SK-N-MC (cell line): ENCODE data around the gene ZNF569.

Experiments
- DNase-seq: peaks from one replicate; pipeline ENCODE4 v3.0.0-alpha.2; 2011; ENCODE audit warnings: low read depth, low spot score
- H3K27ac ChIP-seq: fragments of 200-600 bp; sonication (generic); 2 replicates; pipeline ENCODE4 v1.5.1; 2016; ENCODE audit warnings: mixed run types
- H3K36me3 ChIP-seq: fragments of 200-600 bp; sonication (generic); 2 replicates; pipeline ENCODE4 v1.6.1; 2017; ENCODE audit warnings: antibody characterized with exemption, low read length, mixed read lengths; ENCODE audit not compliant: insufficient read depth
- H3K4me3 ChIP-seq: fragments of 200-600 bp; sonication (generic); 2 replicates; pipeline ENCODE4 v1.5.1; 2016
- H3K9ac ChIP-seq: fragments of 200-600 bp; sonication (generic); 2 replicates; pipeline ENCODE4 v1.8.0; 2017; ENCODE audit warnings: mixed run types, mixed read lengths; ENCODE audit not compliant: insufficient read length
- H3K9me3 ChIP-seq: fragments of 200-600 bp; sonication (generic); 2 replicates; pipeline ENCODE4 v1.6.1; 2017; ENCODE audit warnings: low read depth, mild to moderate bottlenecking, antibody characterized with exemption, low read length, moderate library complexity, mixed read lengths
- EZH2 ChIP-seq: fragments of 200-600 bp; sonication (generic); IDR thresholded peaks from one replicate; pipeline ENCODE4 v1.6.1; 2017; ENCODE audit warnings: antibody characterized with exemption
- FOXP2 ChIP-seq: optimal IDR thresholded peaks from 2 replicates; pipeline ENCODE3; 2011; ENCODE audit warnings: mild to moderate bottlenecking, moderate library complexity; ENCODE audit not compliant: insufficient read depth; ENCODE audit errors: extremely low read length, control extremely low read depth
- POLR2AphosphoS5 ChIP-seq: IDR thresholded peaks from 2 replicates; pipeline ENCODE4 v1.6.1; 2012; ENCODE audit warnings: mild to moderate bottlenecking, low read depth, low read length, borderline replicate concordance

ZNF569 gene

DNA sequence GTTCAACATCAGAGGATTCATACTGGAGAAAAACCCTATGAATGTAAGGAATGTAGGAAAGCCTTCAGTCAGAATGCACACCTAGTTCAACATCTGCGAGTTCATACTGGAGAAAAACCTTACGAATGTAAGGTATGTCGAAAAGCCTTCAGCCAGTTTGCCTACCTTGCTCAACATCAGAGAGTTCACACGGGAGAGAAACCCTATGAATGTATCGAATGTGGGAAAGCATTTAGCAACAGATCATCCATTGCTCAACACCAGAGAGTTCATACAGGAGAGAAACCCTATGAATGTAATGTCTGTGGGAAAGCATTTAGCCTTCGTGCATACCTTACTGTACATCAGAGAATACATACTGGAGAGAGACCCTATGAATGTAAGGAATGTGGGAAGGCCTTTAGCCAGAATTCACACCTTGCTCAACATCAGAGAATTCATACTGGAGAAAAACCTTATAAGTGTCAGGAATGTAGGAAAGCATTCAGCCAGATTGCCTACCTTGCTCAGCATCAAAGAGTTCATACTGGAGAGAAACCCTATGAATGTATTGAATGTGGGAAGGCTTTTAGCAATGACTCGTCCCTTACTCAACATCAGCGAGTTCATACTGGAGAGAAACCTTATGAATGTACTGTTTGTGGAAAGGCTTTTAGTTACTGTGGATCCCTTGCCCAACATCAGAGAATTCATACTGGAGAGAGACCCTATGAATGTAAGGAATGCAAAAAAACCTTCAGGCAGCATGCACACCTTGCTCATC, 17.3 kb upstream of the ZNF569 start:
- Histone ChIP-seq H3K9me3 (peaks cover 12% of the 10 kb centered on the region; the same call in 1 of the 2 replicates), H3K9ac (no peak overlapping the region), H3K36me3 (peaks cover 20% of the 10 kb centered on the region), H3K27ac (no peak overlapping the region), H3K4me3 (no peak overlapping the region)
- DNase-seq: no peak
- no peak for TF ChIP-seq EZH2

DNA sequence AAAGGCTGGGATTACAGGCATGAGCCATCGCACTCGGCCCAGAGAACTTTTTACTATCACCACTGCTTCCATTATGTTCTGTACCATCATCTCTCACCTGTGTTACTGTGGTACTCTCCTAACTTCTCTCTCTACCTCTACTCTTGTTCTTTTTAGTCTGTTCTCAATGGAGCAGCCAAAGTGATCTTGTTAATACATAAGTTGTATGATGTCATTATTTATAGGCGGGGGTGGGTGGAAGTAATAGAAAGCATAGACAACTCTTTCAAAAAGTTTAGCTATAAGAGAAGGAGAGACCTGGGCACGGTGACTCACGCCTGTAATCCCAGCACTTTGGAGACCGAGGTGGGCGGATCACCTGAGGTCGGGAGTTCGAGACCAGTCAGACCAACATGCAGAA, 4.9 kb upstream of the ZNF569 start:
- DNase-seq: no peak
- no peak for TF ChIP-seq FOXP2
- no peak for TF ChIP-seq EZH2
- no peak overlapping the region for H3K4me3 ChIP-seq
- H3K9me3 ChIP-seq: peaks cover 7% of the 10 kb centered on the region; the same call in 1 of the 2 replicates
- H3K36me3 ChIP-seq: peaks cover 27% of the 10 kb centered on the region
- no peak overlapping the region for H3K9ac ChIP-seq
- no peak overlapping the region for H3K27ac ChIP-seq

DNA sequence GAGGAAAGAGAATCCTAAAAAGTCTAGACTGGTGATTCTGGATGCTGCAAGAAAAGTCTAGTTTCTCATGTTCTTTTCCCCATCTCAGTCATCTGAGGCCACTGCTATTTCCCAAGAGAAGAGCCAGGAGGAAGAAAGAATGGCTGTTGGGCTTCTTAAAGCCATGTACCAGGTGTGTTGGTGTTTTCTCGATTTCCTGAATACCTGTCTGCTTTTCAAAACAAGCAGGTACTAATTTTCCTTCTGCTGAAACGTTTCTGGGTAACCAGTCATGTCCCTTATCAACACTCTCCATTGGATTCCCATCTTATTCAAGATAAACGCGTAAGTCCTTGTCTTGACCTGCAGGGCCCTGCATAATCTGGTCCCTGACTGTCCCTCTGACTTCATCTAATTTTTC, 3.0 kb upstream of the ZNF569 start:
- H3K27ac ChIP-seq: no peak overlapping the region
- peak overlapping the region; percentile 82 for H3K9ac ChIP-seq

DNA sequence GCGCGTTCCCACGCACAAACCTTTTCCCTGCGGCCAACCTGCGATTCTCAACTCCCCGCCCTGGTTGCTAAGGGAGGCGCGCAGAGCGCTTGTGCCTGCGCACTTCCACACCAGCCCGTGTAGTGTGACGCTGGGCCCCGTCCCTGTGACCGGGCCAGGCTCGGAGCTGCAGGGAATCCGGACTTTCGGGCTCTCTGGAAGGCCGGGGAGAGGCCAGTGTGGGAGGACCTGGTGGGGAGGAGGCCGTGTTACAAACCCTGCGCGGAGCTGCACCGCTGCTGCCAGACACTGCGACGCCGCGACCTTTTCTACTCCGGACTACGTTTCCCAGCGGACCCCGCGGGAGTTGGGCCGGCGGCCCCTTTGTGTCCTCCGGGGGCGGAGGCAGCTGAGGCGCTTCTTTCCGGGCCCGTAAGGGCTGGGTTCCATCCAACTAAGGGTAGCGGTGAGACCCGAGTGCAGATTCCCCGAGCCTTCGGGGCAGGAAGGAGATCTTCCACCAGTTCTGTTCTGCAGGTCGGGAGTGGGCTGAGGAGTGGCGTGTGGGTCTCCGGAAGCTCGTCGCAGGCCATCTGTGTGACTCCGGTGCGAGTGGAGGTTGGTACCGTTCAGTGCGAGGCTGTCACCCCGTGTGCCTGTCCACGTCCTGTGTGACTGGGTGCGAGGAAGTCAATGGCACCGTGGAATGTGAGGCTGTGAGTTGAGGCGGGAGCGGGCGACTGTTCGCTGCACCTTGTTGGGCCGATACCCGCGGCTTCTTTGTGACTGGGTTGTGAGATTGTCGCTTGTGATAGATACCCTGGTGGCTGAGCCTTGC, 1.9 kb upstream of the ZNF569 start, which contains the start of gene ZNF570:
ZNF570 (plus strand) TSS at position 396 of the 817 bp plus-strand sequence. CDS start 999 bp downstream, outside the sequence.
- no peak for DNase-seq
- peaks cover 22% of the 10 kb centered on the region for H3K36me3 ChIP-seq
- H3K4me3 ChIP-seq: peak within 1 kb of the TSS; percentile 94
- H3K9ac ChIP-seq: peak within 1 kb of the TSS; percentile 82
- H3K9me3 ChIP-seq: peaks cover 12% of the 10 kb centered on the region; the same call in 1 of the 2 replicates
- H3K27ac ChIP-seq: 0 out of 2 replicates have a peak within 1 kb of the TSS, but pooled peaks have one; percentile 45
- TF ChIP-seq EZH2 (no peak), FOXP2 (peak; percentile 38), POLR2AphosphoS5 (peak; percentile 70; the same call in 1 of the 2 replicates)

More for the DNA sequence above, 3.0 kb upstream of the ZNF569 start:
- H3K36me3 ChIP-seq: peaks cover 12% of the 10 kb centered on the region
- no peak for TF ChIP-seq POLR2AphosphoS5
- TF ChIP-seq FOXP2: no peak
- no peak for TF ChIP-seq EZH2
- H3K4me3 ChIP-seq: peak overlapping the region; percentile 94
- peaks cover 4% of the 10 kb centered on the region; the same call in 1 of the 2 replicates for H3K9me3 ChIP-seq
- no peak for DNase-seq

DNA sequence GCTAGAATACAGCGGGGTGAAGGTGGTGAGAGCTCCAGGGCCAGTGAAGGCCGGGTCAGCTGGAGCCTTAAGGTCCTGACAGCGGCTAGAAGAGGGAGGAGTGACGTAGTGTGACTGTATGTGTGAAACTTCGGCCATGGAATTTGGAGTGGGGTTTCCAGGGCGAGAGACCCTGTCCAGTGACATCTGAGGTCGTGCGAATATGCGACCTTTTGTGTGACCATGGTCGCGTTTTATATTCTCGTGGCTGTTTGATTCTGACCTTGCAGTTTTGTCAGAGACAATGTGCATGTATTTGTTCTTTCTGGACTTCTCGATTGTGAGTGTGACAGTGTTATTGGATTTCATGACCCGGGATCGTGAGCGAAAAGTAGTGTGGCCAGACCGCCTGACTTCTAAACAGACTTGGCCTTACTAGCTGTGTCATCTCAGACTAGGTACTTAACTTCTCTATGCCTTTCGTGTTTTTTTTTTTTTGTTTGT, 405 bp upstream of the ZNF569 start:
- Histone ChIP-seq H3K9ac (no peak overlapping the region), H3K9me3 (peaks cover 17% of the 10 kb centered on the region), H3K27ac (no peak overlapping the region; the same call in 1 of the 2 replicates), H3K36me3 (peaks cover 36% of the 10 kb centered on the region), H3K4me3 (peak overlapping the region; percentile 89)
- no peak for DNase-seq
- no peak for TF ChIP-seq FOXP2
- TF ChIP-seq POLR2AphosphoS5: no peak
- TF ChIP-seq EZH2: no peak

DNA sequence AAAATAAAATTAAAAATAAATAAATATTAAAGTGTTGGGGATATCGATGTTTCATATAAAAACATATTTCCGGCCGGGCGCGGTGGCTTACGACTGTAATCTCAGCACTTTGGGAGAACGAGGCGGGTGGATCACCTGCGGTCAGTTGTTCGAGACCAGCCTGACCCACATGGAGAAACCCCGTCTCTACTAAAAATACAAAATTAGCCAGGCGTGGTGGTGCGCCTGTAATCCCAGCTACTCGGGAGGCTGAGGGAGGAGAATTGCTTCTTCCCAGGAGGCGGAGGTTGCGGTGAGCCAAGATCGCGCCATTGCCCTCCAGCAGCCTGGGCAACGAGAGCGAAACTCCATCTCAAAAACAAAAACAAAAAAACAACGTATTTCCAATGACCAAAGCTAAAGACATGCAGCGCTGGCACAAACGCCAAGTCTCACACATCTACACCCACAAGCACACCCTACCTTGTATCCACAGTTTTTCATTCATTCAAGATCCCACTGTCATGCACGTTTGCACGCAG, 907 bp downstream of the ZNF569 start:
- Histone ChIP-seq H3K9ac (peak overlapping the region; percentile 83), H3K27ac (no peak overlapping the region; the same call in 1 of the 2 replicates), H3K4me3 (peak overlapping the region; percentile 89), H3K36me3 (peaks cover 41% of the 10 kb centered on the region), H3K9me3 (peaks cover 15% of the 10 kb centered on the region)
- TF ChIP-seq EZH2: no peak
- TF ChIP-seq POLR2AphosphoS5: no peak
- TF ChIP-seq FOXP2: no peak
- no peak for DNase-seq

DNA sequence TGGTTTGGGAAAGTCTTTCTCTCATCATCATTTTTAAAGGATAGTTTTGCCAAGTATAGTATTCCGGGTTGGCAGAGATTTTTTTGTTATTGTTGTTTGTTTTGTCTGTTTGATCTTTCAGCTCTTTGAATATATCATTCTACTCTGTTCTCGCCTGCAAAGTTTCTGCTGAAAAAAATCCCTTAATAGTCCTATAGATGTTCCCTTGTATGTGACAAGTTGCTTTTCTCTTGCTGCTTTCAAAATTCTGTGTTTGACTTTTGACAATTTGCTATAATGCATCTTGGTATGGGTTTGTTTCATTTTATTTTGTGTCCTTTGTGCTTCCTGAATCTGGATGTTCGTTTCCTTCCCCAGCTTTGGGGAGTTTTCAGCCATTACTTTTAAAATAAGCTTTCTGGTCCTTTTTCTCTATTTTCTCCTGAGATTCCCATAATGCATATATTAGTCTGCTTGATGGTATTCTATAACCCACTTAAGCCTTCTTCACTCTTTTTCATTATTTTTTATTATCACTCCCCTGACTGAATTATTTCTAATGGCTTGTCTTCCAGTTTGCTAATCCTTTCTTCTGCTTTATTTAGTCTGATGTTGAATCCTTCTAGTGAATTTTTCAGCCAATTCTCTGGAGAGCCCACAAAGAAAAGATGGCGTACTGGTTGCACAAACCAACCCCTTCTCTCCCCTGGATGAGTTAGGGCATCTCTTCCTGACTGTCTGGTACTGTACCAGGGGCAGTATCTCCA, 14.6 kb downstream of the ZNF569 start:
- Histone ChIP-seq H3K27ac (no peak overlapping the region), H3K4me3 (no peak overlapping the region), H3K36me3 (peaks cover 15% of the 10 kb centered on the region; the same call in 1 of the 2 replicates), H3K9ac (no peak overlapping the region), H3K9me3 (peaks cover 16% of the 10 kb centered on the region)
- TF ChIP-seq POLR2AphosphoS5: no peak
- TF ChIP-seq EZH2: no peak
- TF ChIP-seq FOXP2: no peak
- DNase-seq: no peak
